ENCODE data around the gene TBC1D32.
"Not testable (repeated sequence)": the region's sequence is repeated elsewhere in the genome, so short reads cannot be mapped to it uniquely, and the experiment has no call there.

TBC1D32 gene

GRCh38 chr6:121319112-121319553, 15.1 kb downstream of the TBC1D32 start:
- DNase-seq: no peak

GRCh38 chr6:121314381-121315112, 19.7 kb downstream of the TBC1D32 start:
- no peak for DNase-seq

GRCh38 chr6:121311814-121312213, 22.5 kb downstream of the TBC1D32 start:
- DNase-seq: not testable (repeated sequence)

GRCh38 chr6:121310495-121310894, 23.8 kb downstream of the TBC1D32 start:
- no peak for DNase-seq

GRCh38 chr6:121309768-121310469, 24.4 kb downstream of the TBC1D32 start:
- DNase-seq: no peak

- DNase-seq: peak; percentile 8
Observed at GRCh38 chr6:121305957-121306607, 28.2 kb downstream of the TBC1D32 start.

GRCh38 chr6:121302882-121303281, 31.4 kb downstream of the TBC1D32 start:
- DNase-seq: no peak

GRCh38 chr6:121301156-121301555, 33.1 kb downstream of the TBC1D32 start:
- not testable (repeated sequence) for DNase-seq

DNA sequence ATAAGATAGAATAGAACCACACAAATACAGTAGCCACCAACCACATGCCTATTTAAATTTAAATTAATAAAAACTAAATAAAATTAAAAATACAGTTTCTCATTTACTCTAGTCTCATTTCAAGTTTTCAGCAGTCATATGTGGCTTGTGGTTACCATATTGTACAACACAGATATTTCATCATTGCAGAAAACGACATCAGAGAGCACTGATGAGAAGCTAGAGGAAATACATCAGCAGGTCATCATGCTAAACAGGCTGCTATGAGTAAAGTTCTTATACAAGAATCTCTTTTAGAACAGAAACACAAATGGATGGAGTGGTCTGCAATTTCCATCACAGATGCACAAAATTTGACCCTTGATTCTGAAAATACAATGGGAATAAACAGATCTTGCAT, 36.6 kb downstream of the TBC1D32 start:
- no peak for DNase-seq

GRCh38 chr6:121285041-121285440, 49.2 kb downstream of the TBC1D32 start:
- DNase-seq: no peak

DNA sequence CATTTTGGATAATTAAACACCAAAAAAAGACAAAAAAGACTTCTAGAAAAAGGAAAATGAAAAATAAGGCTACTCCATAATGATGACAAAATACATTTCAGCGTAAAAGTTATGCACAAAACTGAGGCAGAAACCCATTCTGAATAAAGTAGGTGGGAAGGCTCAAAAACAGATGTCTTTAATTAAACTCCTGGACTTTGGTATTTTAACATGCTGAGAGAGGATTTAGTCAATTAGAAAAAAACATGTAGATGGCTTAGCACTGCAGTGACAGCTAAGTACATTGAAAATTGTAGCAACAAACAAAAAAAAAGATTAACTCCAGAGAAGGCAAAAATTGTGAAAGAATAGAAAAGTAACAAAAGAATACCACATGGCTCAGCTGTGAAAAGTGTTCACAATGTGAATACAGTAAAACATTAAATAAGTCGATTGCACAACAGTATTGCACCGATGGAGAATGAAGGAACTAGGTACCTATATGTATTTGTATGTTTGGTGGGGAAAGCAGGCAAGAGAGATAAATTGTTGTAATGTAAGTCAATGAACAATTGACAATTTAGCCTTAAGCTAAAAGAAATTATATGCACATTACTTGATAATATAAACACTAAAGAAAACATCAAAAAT, 59.5 kb downstream of the TBC1D32 start:
- DNase-seq: no peak

- DNase-seq: no peak
Observed at GRCh38 chr6:121263742-121264141, 70.5 kb downstream of the TBC1D32 start.

- DNase-seq: no peak
Observed at GRCh38 chr6:121260651-121261102, 73.6 kb downstream of the TBC1D32 start.

DNA sequence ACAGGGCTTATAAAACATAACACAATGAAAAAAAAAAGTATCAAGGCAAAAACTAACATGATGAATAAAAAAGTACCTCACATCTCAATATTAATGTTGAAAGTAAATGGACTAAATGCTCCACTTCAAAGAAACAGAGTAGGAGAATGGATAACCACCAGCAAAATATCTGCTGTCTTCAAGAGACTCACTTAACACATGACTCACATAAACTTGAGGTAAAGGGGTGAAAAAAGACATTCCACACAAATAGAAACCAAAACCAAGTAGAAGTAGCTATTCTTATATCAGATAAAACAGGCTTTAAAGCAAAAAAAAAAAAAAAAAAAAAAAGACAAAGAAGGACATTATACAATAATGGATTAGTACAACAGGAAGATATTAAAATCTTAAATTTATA, 86.9 kb downstream of the TBC1D32 start:
- DNase-seq: no peak

DNA sequence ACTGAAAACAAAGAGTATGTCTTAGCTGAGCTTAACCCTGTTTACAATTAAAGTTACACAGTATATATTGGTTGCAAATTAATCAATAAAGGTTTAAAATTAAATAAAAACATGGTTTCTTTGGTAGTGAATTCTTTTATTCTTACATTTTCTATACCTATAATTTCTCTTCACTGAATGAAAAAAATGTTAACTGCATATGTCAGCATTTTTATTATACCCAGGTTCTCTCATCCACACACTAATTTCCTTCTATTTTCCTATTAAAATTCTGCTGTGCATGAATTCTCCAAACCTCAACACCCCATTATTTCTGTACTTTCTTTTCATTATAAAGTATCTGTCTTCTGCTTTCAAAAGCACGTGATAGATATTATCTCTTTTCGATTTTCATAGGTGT, 91.9 kb downstream of the TBC1D32 start:
- no peak for DNase-seq

GRCh38 chr6:121237859-121238258, 96.4 kb downstream of the TBC1D32 start:
- no peak for DNase-seq

GRCh38 chr6:121236984-121237383, 97.3 kb downstream of the TBC1D32 start:
- DNase-seq: no peak

GRCh38 chr6:121235386-121235785, 98.9 kb downstream of the TBC1D32 start:
- DNase-seq: no peak

- no peak for DNase-seq
Observed at GRCh38 chr6:121223930-121224329, 110.3 kb downstream of the TBC1D32 start.

- no peak for DNase-seq
Observed at GRCh38 chr6:121223212-121223611, 111.1 kb downstream of the TBC1D32 start.

DNA sequence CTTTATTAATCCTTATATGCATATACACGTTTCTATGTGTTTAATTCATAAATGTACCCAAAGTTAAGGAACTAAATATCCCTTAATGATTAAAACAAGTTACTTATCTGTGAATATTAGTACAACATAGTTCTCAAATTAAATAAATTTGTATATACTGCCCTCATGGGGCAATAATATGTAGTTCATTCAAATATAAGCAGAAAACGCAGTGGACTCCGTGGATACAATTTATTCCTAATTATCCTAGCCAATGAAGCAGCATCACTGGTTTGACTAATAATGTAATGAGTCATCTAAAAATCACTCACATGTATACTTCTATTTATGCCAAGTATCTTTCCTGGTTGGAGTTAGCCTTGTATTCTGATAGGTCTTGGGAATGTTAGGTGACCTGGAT, 111.6 kb downstream of the TBC1D32 start:
- DNase-seq: no peak

DNA sequence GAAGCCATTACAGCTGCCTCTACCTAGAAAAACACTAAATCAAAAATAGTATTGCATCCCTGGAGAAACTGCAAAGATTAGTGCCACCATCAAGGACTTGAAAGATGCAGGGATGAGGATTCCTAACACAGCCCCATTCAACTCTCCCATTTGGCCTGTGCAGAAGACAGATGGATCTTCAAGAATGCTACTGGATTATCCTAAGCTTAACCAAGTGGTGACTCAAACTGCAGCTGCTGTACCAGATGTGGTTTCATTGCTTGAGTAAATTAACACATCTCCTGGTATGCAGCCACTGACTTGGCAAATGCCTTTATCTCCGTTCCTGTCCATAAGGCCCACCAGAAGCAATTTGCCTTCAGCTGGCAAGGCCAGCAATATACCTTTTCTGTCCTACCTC, 117.4 kb downstream of the TBC1D32 start:
- DNase-seq: no peak

- not testable (repeated sequence) for DNase-seq
Observed at GRCh38 chr6:121213341-121213740, 120.9 kb downstream of the TBC1D32 start.
